NOMO-1 treated with dmso at 0.1 percent for 144 hours (cell line): Measurements from ENCODE around the gene CSTF2T.
"Not testable (repeated sequence)": the region's sequence is repeated elsewhere in the genome, so short reads cannot be mapped to it uniquely, and the experiment has no call there.

Experiments
- DNase-seq: peaks from one replicate; lab custom pipeline; 2025; ENCODE audit not compliant: unreplicated experiment; lab: John Stamatoyannopoulos, UW

Gene CSTF2T

DNA sequence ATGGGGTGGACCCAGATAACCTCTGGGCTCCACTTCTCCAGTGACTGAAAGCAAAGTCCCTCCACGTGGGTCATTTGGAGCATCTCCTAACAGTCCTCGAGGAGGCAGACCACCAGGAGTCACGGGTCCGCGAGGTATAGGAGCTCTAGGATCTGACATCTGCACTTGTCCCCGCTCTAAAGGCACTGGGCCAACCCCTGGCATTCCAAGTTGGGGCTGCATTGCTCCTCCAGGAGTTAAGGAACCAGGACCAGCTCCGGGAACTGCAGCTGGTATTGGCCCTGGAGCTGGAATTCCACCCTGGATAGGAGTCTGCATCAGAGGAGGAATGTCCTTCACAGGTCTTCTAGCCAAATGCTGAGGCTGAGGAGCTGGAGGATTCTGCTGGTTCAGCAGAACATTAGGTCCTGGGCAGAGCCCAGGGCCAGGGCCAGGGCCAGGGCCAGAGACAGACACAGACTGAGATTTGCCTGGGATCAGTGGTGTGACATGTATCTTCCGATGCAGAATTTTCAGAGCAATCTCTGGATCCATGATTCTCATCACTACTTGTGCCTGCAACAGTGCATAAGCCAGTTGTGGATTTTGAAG, 827 bp downstream of the CSTF2T start:
- no peak for DNase-seq

DNA sequence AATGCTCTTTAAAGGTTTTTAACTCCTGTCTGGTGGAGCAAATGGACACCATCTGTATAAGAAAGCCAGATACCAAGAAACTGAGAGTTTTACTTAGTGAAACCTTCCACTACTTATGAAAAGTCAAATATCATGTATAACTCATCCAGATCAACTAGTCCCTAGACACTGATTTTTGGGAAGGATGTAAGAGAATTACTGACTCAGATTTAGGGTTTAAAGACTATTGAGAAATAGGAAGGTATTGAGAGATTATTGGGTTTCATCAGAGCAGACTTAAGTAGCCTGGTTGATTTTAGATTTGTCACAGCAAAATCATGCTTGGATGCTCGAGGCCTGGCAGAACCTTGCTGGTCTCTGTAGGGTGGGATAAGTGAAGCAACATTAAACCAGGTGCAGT, 3.1 kb downstream of the CSTF2T start:
- no peak for DNase-seq

DNA sequence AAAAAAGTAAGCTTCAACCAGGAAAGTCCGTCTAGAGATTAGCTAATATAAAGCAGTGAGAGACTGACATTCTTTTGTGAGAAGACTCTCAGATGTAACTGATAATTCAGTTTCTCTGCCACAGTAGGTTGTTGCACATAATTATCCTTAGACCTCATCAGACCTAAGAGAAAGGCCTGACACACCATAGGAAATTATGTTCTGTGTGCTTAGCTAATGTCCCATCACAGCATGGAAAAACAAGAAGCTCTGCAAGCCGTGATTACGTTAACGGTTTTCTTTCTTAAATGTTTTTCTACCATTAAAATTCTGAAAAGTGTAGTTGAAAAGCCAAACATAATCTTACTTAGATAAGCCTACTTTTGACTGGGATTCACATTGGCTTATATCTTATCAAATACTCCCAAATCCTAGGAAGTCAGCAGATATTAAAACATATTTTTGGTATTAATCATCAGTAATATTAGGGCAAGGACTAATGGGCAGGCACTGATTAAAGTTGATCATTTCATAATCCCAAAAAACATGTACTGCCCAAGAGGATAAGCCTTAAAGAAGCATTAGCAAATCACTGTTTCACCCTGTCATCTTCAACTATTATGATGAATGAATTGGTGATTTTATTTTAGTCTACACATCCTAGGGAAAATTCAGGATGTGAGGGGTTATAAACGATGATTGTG, 5.2 kb downstream of the CSTF2T start:
- DNase-seq = no peak

DNA sequence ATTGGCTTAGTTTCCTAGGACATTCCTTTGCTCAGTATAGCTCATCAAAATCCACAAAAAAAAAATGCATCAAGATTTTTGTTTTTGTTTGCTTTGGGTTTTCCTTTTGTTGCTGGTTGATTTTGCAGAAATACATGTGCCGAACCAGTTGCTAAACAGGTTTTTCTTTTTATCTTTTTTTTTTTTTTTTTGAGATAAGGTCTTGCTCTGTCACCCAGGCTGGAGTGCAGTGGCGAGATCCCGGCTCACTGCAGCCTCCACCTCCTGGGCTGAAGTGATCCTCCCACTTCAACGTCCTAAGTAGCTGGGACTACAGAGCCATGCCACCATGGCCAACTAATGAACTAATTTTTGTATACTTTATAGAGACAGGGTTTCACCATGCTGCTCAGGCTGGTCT, 8.3 kb downstream of the CSTF2T start:
- no peak for DNase-seq

DNA sequence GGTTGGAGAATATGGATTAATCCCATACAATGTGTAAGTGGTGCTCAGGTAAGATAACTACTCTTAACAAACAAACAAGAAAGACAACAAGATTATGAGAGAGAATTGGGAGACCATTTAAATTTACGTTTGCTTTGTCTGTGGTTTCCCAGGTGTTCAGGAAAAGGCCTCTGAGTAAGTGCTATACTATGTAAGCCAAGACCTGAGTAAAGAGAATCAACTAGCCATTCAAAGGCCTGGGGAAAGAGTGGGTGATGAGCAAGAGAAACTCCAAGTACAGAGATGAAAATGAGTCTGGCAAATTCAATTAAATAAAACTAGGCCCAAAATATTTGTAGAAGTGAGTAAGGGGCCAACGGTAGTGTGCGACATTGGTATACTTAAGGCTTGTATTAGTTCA, 9.9 kb downstream of the CSTF2T start:
- no peak for DNase-seq

DNA sequence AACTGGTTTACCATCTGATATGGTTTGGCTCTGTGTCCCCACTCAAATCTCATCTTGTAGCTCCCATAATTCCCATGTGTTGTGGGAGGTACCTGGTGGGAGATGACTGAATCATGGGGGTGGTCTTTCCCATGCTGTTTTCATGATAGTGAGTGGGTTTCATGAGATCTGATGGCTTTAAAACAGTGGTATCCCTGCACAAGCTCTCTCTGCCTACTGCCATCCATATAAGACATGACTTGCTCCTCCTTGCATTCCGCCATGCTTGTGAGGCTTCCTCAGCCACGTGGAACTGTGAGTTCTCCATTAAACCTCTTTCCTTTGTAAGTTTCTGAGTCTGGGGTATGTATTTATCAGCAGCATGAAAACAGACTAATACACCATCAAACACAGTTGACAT, 10.6 kb downstream of the CSTF2T start:
- DNase-seq = not testable (repeated sequence)

DNA sequence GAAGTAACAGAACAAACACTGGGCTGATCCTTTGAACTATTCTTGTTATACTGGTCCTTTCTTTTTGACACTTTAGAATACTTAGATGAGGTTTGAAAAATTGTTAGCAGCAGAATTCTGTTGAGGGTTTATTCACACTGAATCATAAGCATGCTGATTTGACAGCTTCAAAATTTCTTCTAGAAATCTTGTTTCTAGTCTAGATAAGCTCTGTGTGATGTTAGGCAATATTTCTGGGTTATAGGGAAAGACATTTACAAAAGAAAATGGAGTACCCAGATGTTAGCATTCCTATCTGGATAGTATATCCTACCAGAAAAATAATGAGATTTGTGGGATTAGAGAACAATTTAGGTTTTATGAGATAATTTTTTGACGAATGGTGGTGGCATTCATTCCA, 12.1 kb downstream of the CSTF2T start:
- DNase-seq = no peak

DNA sequence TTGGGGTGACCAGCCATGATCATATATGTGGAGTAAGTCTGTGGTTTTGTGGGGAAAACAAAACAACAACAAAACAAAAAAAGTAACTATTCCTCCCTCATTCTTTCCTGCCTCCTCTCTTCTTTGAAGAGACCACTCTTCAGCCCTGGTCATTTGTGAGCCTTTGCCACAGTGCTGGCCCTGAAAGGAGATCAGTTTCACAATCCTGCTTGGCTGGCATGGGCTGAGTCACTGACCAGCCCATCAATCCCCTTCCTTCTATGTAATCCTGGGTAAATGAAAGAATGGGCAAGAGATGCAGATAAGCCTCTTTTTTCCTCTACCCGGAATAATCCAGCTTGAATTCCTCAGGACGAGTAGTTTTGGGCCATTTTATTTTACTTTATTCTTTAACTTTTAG, 13.6 kb downstream of the CSTF2T start:
- no peak for DNase-seq

DNA sequence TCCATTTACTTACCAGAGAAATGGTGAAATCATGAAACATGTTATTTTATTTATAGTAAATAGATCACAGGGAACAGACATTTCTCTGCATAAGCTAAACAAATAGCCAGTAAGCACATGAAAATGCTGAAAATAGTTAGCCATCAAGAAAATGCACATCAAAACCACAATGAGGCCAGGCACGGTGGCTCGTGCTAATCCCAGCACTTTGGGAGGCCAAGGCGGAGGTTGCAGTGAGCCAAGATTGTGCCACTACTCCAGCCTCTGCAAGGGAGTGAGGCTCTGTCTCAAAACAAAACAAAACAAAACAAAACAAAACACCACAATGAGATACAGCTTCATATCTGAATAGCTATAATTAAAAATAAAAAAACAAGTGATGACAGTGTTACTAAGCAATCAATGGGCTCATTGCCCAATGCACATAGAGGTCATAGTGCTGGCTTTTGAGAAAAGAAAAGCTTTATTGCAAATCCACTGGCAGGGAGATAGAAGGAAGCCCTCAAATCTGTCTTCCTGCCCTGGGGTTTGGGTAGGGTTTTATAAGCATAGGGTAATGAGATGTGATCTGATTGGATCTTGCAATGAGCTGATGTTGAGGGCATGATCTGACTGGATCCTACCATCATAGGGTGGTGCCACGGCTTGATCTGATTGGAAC, 16.2 kb downstream of the CSTF2T start:
- DNase-seq = no peak

DNA sequence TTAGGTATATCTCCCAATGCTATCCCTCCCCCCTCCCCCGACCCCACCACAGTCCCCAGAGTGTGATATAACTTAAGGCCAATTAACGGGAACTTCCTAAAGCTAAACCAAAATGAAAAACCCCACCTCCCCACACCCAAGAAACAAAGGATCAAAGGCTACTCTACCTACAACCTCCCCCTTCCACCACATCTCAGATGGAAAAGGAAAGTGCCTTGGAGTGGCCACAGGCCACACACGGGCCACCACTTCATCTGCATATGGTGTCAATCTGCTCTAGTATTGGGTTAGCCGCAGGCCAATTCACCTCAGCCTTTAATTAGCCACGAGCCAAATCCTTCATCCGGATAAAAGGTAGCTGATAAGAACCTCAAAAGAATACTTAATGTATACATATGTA, 19.6 kb downstream of the CSTF2T start:
- no peak for DNase-seq

DNA sequence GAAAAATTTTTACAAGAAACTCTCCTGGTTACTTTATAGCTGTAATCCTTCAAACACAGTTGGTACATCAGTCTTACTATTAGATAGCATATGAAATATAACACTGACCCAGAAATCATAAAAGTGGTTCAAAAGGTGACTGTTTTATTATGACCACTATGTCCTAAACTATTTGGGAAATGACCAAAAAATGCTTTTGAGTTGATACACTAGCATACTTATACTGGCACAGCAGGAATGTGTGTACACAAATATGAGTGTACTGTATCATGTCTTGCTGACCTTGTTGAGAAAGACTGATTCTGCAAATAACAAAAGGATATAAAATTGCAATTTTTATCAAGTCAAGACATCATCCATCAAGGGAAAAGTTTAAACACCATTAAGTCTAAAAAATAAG, 24.3 kb downstream of the CSTF2T start:
- DNase-seq = no peak

DNA sequence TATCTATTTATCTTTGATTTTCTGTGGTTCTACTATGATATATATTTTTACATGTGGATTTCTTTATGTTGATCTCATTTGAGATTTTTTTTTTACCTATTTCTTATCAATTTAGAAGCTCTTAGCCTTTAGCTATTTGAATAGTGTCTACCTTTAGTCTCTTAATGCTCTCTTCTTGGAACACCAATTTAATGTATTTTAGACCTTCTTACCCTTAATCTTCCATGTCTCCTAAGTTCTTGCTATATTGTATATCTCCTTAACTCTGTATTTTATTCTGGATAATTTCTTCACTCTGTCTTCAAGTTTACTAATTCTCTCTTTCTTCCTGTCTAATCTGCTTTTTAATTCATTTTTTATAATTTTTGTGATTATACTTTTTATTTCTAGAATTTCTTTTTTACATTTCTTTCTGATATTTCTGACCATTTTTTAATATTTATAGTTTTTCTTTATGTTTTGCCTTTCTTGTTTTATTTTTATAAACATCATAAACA, 27.3 kb downstream of the CSTF2T start:
- no peak for DNase-seq

DNA sequence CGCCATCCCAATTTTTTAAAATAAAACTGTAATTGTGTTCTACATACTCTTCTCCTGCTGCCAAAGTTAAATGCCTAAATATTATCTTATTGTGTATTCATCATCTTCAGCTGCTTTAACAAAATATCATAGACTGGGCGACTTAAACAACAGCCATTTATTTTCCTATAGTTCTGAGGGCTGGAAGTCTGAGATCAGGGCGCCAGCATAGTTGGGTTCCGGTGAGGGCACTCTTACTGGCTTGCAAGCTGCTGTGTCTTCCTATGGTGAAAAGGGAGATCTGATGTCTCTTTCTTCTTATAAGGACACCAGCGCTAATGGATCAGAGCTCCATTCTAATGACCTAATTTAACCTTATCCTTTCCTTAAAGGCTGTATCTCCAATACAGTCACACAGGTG, 30.4 kb downstream of the CSTF2T start:
- no peak for DNase-seq

DNA sequence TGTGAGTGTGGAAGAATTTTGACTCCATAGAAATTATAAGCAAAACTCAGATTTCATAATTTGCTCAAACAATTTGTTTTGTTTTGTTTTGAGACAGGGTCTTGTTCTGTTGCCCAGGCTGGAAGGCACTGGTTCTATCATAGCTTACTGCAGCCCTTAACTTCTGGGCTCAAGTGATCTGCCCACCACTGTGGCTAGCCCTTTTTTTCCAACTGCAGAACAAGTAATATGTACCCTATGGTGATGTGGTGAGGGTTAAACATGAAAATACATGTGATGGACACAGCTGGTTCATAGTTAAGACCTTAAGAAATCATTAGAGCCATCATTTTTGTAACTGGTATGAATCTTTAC, 31.1 kb downstream of the CSTF2T start:
- no peak for DNase-seq

DNA sequence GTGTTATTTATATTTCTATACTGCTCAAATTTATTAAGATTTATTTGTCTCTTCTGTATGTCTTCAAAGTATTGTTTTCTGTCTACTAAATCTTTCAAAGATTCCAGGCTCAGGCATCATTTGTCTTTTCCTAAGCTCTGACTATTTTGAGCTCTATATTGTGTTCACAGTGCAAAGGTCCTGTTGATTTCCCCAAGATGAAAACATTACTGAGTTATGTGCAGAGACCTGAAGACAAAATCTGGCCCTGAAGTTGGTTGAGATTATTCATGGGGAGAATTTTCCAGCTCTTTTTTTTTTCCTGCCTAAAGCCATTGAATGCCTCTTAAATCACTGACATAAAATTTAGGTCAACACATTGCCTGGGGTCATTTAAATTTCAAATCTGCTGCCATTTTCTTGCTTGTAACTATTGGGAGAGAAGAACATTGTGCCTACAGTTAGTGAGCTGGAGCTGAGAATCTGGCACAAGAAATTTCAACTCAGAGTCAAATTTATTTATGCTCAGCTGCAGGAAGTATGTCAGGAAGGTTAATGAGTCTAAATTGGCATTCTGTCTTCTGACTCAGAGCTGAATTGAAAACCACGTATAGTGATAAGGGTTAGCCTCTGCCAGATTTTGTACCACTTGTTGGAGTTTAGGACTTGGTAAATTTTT, 31.6 kb downstream of the CSTF2T start:
- DNase-seq = no peak

DNA sequence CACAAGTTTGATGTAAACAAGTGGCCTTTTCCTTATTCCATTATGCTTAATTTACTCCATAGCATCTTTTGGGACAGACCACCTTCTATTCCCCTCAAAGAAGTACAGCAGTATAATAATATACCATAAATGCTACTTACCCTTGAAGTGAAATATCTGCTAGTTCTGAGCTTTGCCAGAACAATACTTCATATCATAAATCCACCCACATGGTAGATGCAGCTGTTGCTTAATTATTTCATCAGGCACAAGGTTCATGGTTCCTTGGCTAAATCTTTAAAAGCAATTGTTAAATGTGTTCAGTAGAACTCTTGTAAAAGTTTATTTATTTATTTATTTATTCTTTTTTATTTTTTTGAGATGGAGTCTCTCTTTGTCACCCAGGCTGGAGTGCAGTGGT, 32.9 kb downstream of the CSTF2T start:
- no peak for DNase-seq

DNA sequence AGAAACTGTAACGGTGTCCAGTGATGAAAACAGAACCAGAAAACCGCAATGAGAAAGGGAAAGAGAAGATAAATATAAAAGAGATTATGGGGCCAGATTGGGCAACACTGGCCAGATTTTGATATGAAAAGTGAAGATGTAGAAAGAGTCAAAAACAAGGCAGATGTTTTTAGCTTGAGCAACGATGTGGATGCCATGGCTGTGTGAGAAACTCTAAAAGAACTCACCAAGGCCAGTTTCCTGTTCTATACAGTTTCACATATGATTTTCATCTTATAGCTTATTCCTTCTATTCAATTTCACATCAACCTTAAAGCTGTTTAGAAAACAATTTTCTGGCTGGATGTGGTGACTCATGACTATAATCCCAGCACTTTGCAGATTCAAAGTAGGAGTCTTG, 36.3 kb downstream of the CSTF2T start:
- DNase-seq = no peak

DNA sequence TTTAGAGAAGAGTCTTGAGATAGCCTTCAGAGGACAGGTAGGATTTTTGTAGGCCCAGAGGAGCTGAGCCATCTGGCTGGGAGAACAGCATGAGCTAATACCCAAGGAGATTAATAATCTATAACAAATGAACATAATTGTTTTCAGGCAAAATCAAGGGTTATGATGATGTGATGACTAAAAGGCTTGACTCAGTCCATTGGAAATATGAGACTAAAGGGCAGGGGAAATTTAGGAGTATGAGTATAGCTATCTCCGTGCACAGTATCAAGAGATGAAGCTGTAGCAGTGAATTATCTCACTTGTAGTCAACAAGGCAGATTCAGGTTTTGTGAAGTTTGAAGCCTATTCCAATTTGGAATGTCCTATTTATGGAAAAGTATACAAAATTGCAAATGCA, 40.1 kb downstream of the CSTF2T start:
- no peak for DNase-seq

DNA sequence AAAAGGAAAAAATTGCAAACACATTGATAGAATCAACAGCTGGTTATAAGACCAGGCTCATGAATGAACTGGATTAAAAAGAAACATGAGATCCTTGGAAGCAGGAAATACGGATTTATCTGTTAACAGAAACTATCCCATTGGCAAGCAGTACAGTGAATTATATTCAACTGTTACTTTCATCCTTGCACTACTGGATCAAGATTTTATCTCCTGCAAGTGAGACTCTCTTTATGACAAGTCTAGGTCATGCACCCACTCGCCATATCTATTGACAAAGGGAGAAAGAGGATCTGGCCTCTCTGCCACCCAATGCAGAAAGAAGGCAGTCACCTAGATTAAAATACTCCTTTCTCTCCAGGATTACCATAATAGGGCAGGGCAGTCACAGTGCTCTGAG, 41.4 kb downstream of the CSTF2T start:
- DNase-seq = no peak

DNA sequence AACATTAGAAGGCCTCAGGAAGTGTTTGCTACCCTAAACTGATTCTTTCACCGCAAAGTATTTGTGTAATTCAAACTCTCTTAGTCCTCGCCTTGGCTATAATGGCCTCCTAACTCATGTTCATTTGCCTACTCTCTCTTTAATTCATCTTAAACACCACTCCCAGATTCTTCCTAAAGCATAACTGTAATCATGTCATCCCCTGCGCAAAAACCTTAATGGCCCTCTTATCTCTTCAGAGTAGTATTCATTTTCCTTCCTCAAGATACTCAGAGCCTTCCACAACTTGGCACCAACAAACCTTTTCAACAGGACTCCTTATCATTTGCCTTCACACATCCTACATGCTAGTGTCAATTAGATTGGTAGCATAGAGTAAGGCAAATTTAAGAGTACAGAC, 42.9 kb downstream of the CSTF2T start:
- no peak for DNase-seq

DNA sequence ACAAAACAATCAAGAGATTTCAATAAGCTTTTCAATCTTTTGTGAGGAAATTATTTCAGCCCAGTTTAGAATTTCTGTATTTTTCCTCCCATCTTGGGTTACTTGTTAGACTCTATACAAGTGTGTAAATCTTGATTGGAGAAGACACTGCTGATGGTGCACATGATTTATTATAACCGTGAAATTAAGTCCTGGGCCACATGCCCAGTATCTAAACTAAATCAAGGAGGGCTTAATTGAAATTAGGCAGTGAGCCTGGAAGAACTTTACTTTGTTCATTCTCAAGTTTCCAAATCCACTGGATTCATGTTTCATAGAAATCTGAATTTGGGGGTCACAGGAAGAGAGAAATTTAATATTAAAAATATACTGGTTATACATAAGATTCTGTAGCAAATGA, 44.5 kb downstream of the CSTF2T start:
- no peak for DNase-seq

DNA sequence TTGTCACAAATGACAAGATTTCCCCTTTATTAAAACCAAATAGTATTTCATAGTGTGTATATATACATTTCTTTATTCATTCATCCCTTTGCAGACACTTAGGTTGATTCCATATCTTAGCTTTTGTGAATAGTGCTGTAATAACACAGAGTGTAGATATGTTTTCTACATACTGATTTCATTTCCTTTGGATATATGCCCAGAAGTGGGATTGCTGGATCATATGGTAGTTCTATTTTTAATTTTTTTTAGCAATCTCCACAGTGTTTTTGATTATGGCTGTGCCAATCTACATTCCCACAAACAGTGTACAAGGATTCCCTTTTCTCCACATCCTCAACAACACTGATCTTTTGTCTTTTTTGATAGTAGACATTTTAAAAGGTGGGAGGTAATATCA, 46.4 kb downstream of the CSTF2T start:
- DNase-seq = no peak
